HG03064 (cell line): ENCODE data around the gene FERMT1.
"Not testable (repeated sequence)": the region's sequence is repeated elsewhere in the genome, so short reads cannot be mapped to it uniquely, and the experiment has no call there.

Source experiments
- ATAC-seq: cut with Tn5 transposase; IDR thresholded peaks from one replicate; pipeline ENCODE4 v1.9.1; 2021; ENCODE audit warnings: low read depth; ENCODE audit not compliant: unreplicated experiment

The FERMT1 gene

GRCh38 chr20:6074145-6074561 lies 48.7 kb downstream of the FERMT1 start:
- ATAC-seq: no peak

GRCh38 chr20:6070829-6071695 lies 51.8 kb downstream of the FERMT1 start:
- ATAC-seq: no peak

DNA sequence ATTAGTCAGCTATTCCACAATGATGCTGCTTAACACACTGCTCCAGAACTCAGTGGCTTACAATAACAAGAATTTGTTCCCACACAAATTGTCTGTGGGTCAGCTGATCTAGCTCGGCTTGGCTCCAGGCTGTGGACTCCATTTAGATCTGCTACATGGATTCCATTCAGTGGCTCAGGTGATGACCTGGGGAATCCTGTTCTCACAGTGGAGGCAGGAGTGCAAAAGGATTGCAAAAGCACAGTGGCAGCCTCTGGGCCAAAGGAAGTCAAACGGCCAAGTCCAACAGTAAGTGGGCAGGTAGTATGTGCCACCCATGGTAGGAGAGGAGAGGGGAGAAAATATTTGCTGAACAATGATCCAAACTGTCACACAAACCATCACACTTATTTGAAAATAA lies 53.2 kb downstream of the FERMT1 start:
- no peak for ATAC-seq

GRCh38 chr20:6067763-6068318 lies 55.0 kb downstream of the FERMT1 start:
- ATAC-seq: no peak

DNA sequence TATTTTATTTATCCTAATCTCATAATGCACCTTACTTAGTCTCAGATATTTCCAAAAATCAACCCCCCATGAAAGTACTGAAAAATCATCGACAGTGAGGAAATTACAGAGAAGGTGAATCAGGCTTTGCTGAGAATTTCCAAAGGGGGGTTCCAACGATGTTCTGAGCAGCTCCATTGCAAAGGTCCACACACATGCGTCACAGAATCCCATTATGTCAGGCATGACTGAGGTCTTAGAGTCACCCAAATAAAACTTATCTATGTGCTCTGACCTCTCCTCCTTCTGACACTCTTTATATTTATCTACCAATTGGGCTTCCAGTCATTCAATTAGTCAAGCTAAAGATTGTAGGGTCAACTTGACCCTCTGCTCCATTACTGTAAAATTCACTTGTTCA lies 56.2 kb downstream of the FERMT1 start:
- no peak for ATAC-seq

DNA sequence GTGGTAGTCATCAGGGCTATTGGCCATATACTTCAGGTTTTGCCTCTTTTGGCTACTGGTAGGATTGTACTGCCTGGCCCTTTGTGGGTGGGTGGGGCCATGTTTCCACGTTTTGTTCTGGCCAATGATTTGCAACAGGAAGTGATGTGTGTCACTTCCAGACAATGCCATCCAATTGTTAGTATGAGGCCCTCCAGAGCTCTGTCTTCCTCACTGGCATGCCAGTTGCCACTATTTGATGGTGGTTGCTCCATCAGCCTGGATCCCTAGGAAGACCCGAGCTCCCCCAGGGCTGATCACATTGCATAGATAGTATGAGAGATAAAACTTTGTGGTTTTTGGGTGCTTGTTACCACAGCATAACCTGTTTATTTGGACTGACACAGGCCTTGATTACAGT lies 61.3 kb downstream of the FERMT1 start:
- ATAC-seq: no peak

- ATAC-seq: no peak
These were observed 62.6 kb downstream of the FERMT1 start for GRCh38 chr20:6060213-6060612.

DNA sequence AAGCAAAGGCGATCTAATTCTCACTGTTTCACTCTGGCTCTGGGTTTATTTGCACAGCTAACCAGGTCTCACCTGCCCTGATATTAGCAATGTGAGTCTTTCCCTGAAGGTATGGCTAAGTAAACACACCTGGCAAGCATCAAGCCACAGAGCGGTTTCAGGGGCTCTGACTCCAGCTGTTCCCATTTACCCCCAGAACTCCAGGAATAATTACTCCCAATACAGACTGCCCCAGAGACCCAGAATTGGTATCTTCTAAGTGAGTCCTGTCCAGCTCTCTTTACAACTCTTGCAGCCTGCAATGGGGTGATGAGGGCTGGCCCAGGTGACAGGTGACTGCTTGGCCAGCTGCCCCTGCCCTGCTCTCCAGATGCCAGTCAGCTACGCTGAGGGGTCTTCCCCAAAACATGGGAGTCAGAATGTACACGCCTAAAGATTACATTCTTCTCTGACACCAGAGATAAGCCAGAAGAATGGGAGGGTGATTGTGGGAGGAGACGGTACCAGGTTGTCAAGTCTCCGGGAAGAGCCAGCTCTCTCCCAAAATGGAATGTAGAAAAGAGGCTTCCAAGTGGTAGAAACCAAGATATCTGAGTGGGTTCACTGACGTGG lies 64.0 kb downstream of the FERMT1 start:
- ATAC-seq: no peak

- ATAC-seq: no peak
These were observed 65.1 kb downstream of the FERMT1 start for GRCh38 chr20:6057691-6058090.

DNA sequence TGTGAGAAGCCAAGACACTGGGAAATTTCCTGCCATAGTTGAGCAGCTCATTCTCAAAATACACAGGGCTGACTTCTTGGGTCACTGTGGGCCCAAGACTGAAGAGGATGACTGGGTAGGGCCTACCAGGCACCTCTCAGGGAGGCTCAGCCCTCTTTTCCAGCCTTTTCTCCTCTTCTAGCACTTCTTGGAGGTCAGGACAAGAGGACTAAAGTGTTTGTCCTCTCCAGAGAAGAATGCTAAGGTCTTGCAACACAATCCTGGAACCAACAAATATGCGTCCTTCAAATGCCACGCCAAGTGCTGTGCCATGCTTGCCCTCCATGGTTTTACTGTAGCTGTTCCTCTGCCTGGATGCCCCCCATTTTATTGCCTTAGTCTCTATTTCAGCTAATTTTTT lies 65.7 kb downstream of the FERMT1 start:
- ATAC-seq: no peak

DNA sequence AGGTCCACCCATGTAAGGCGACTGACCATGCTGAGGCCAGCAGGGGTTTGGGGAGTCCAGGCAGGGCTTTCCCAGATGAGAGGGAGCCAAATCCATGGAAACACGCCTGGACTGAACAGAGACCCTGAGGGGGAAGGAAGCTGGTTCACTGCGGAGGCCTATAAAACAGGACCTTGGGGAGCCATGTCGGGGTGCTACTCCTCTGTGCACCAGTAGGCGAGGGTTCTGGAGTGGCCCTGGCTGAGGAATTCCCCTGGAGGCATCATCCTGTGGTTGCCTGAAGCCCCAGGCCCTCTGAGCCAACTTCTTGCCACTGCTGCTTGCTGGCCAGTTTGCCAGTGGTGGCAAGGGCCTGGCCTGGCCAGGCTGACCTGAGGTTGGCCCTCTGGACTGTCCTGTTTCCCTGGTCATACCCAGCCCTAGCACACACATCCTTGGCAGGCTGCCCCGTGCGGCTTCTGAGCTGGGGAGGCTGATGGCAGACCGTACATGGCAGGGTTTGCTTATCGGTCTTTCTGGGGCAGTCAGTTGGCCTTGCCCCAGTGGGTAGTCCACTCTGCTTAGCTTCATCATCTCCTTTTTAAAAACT lies 66.8 kb downstream of the FERMT1 start:
- ATAC-seq: no peak

DNA sequence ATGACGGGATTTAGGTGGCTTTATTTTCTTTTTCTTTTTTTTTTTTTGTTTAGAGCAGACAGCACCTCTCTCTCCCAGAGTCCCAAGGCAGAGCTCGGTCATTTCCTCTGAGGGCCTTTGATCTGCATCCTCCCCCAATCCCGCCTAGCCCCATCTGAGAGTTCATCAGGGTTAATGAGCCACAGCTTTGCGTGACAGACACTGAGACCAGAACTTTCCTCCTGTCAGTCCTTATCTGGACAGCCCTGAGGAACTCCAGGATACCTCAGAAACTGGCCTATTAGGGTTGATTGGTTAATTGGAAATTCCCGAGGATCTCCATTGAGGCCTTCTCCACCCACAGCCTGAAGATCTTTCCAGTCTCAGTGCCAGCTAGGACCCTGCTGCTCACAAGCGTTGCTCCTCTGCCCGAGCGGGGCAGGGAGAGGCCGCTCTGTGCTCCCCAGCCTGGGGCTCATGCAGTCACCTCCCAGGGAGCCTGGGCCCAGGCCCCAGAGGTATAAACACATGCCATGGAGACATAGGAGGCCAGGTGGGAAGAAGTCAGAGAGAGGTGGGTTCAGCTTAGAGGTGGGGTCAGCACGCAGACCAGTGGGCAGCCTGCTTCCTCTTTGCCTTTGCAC lies 67.6 kb downstream of the FERMT1 start:
- ATAC-seq: no peak

GRCh38 chr20:6054689-6055051 lies 68.2 kb downstream of the FERMT1 start:
- ATAC-seq: not testable (repeated sequence)

- ATAC-seq: no peak
These were observed 68.8 kb downstream of the FERMT1 start, which contains the start of gene LRRN4 for GRCh38 chr20:6053776-6054688. LRRN4 (minus strand) TSS chr20:6054060; CDS start chr20:6052799, 1,261 bp downstream.

- ATAC-seq: no peak
These were observed 69.6 kb downstream of the FERMT1 start for GRCh38 chr20:6053064-6053775.

GRCh38 chr20:6051505-6051904 lies 71.3 kb downstream of the FERMT1 start:
- no peak for ATAC-seq

DNA sequence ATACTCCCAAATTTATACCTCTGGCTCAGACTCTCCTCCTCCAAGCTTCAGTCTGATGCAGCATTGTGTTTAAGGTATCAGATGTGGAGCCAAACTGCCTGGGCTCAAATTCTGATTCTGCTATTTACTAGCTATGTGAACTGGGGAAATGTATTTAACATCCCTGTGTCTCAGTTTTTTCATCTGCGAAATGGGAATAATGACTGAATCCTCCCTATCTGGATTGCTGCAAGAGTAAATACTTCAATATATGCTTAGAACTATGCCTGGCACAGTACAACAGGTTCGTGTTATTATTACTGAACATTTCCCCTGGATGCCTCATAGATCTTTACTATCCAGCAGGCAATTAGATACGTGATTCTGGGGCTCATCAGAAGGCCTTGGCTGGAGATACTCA lies 74.4 kb downstream of the FERMT1 start:
- no peak for ATAC-seq

DNA sequence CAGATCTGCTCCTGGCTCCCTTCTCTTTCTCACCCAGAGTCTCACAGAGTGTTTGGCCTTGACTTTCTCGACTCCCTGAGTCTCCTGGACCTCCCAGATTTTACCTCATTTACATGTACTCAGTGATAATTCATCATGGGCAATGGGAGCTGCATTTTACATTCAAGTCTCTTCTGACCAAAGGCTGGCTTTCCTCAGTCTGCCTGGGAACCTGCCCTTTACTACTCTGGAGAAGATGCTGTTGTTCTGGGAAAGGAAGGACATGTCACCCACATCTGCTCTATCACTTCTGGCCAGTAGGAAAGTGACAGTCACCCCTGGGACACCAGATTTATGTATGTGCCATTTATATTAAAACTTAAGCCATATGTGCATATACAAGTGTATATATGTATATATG lies 76.4 kb downstream of the FERMT1 start:
- ATAC-seq: no peak

GRCh38 chr20:6045566-6045965 lies 77.3 kb downstream of the FERMT1 start:
- ATAC-seq: no peak
